GM21737 (cell line): ENCODE results near the gene GAGE12J.
"Not testable (repeated sequence)": the region's sequence is repeated elsewhere in the genome, so short reads cannot be mapped to it uniquely, and the experiment has no call there.

ENCODE experiments used
- ATAC-seq: cut with Tn5 transposase; IDR thresholded peaks from one replicate; pipeline ENCODE4 v1.9.1; 2021; ENCODE audit warnings: mild to moderate bottlenecking, moderate library complexity; ENCODE audit not compliant: unreplicated experiment

The GAGE12J gene

DNA sequence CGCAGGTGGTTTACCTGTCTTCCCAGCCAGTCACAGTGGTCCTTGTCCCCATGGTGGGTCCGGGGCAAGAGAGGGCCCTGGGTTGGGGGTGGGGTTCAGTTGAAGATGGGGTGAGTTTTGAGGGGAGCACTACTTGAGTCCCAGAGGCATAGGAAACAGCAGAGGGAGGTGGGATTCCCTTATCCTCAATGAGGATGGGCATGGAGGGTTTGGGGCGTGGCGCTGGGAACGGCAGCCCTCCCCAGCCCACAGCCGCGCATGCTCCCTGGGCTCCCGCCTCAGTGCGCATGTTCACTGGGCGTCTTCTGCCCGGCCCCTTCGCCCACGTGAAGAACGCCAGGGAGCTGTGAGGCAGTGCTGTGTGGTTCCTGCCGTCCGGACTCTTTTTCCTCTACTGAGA lies at the start of gene GAGE12J:
Gene GAGE12J, plus strand, starts transcription at position 301 of the 400 bp plus-strand sequence. CDS start 1,157 bp downstream, outside the sequence.
- not testable (repeated sequence) for ATAC-seq

DNA sequence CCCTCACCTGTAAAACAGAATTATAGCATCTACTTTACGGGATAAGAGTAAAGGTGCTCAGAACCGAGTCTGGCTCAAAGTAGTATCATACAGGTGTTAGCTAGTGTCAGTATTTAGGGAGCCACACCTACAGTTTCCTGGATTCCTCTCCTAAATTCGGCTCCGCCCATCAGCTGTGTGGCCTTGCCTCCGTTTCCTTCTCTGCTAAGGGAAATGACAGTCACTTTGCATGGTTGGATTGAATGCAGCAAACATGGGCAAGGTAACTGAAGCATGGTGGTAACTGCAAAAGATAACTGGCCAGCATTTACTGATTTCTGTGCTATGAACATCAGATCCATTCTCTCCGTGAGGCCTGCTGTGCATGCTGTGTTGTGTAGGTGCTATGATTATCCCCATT lies 49.4 kb upstream of the GAGE12J start:
- ATAC-seq = no peak

DNA sequence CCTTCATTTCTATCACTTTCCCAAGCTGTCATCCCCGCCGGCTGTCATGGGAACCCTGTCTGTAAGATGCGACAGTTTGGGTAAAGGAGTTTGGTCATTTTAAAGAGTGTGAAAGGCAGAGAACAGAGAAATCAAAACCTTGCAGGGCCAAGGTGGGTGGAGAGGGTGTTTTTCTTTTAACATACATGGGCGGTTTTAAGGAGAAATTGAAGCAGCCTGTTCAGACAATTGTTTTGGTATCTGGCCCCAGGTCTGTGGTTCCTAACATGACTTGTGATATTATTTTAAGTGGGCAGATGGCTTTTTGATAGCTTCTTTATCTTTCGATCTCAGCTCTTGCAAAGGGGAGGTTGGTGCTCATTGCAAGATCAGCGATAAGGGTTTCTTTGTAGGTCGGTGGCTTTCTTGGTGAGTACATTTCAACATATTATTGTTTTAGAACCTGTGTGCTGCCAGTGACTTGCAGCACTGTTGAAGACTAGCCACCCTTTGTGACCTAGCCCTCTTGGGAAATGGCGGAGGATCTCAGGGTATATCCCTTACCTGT lies 48.6 kb upstream of the GAGE12J start:
- ATAC-seq = no peak

DNA sequence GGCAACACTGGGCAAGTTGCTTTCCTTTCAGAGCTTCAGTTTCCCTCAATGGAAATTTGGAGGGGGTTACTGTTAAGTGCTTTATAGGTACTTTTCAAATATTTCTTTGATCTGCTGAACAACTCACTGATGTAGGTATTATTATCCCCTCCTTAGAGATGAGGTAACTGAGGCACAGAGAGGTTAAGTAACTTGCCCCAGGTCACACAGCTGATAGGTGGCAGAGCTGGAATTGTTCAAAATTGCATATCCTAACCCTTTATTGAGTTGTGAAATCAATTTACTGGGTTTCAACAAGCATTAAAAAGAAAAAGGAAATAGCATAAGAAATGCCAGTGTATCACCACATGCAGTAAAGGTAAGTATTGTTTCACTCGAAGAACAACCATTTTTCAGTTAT lies 45.6 kb upstream of the GAGE12J start:
- no peak for ATAC-seq

GRCh38 chrX:49276671-49277534 lies 44.9 kb upstream of the GAGE12J start:
- ATAC-seq = no peak

GRCh38 chrX:49277535-49277830 lies 44.4 kb upstream of the GAGE12J start:
- no peak for ATAC-seq

DNA sequence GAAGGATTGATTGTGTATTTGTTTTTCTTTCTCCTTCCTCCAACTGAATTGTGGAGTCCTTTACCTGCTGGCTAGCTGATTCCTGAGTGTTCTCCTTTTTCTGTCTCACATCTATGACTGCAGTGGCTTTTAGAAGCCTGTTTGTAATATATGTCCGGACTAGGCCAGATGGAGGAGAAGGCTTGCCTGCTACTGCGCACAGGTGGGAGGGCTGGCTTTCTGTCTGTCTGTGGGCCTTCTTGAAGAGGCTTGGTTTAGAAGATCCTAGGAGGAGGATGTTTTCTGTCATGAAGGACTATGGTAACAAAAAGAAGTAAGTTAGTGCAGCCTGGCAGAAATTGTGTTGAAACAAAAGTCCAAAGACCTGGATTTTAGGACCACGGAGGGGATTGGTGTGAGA lies 43.8 kb upstream of the GAGE12J start:
- no peak for ATAC-seq

DNA sequence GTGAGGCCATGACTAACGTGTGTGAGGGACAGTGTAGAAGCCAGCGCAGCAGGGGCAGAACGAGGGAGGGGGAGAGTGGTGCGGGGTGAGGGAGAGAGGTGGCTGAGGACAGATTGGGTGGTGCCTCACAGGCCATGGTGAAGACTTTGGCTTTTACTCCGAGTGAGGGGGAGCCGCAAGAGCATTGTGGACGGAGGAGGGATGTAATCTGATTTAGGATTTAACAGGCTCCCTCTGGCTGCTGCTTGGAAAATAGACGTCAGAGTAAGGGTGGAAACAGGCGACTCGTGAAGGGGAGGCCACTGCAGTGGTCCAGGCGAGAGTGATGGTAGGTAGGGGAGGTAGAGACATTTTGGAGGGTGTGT lies 39.2 kb upstream of the GAGE12J start:
- ATAC-seq = no peak

DNA sequence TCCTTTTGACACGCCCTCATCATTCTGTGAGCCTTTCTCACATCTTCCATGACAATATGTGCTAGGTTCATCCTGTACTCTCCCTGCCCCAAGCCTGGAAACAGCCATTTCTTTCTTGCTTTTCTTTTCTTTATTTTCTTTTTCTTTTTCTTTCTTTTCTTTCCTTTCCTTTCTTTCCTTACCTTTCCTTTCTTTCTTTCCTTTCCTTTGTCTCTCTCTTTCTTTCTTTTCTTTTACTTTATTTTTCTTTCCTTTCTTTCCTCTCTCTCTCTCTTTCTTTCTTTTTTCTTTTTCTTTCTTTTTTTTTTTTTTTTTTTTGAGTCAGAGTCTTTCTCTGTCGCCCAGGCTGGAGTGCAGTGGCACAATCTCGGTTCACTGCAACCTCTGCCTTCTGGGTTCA lies 37.6 kb upstream of the GAGE12J start:
- no peak for ATAC-seq

- ATAC-seq = no peak
These were observed 35.7 kb upstream of the GAGE12J start for GRCh38 chrX:49286136-49286535.

GRCh38 chrX:49286581-49286980 lies 35.3 kb upstream of the GAGE12J start:
- no peak for ATAC-seq

GRCh38 chrX:49287665-49288064 lies 34.2 kb upstream of the GAGE12J start:
- no peak for ATAC-seq

DNA sequence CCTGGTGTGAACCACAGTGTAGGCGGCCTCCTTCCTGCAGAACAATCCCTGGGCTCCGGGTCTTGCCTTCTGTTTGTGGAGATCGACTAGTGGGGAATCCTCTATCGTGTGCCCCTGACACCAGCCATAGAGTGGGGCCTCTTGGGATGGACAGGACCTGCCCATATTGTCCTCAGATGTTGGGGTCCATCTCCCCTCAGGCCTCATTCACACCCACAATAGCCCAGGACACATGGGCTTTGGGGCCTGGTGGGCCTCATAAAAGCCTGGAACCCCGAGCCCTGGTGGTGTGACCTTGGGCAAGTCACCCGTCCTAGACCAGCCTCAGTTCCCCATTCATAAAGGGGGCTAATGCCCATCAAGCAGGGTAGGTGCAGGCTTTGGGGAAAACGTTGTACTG lies 31.6 kb upstream of the GAGE12J start:
- ATAC-seq = no peak

DNA sequence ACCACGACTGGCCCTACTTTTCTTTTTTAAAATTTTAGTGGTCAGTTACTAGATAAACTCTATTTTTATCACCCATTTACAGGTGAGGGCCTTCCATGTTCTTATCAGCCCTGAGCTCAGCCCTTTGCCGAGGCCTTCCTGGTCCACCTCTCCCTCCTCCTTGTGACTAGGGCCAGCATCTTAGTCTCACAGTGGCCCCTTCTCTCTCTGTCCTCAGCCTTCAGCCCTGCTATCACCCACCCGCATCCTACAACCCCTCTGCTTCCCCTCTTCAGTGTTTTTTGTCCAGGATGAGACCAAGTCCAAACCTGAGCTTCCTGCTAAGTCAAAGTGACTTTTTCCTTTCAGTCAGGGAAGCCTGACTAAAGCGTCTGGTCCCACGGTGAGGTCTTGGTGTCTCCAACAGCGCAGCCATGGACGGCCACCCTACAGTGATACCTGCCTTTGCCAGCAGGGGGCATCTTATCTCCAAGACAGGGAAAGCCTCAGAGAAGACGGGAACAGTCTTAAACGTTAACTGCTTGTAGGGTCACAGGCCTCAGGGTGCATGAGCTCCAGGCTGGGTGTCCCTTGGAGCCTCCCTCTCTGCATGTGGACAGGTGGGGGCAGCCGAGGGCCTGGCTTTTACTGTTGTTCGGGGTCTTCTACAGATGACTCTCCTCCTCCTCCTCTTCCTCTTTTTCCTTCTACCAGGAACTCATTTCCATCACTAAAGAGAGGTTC lies 30.1 kb upstream of the GAGE12J start:
- peak; percentile 57 for ATAC-seq

DNA sequence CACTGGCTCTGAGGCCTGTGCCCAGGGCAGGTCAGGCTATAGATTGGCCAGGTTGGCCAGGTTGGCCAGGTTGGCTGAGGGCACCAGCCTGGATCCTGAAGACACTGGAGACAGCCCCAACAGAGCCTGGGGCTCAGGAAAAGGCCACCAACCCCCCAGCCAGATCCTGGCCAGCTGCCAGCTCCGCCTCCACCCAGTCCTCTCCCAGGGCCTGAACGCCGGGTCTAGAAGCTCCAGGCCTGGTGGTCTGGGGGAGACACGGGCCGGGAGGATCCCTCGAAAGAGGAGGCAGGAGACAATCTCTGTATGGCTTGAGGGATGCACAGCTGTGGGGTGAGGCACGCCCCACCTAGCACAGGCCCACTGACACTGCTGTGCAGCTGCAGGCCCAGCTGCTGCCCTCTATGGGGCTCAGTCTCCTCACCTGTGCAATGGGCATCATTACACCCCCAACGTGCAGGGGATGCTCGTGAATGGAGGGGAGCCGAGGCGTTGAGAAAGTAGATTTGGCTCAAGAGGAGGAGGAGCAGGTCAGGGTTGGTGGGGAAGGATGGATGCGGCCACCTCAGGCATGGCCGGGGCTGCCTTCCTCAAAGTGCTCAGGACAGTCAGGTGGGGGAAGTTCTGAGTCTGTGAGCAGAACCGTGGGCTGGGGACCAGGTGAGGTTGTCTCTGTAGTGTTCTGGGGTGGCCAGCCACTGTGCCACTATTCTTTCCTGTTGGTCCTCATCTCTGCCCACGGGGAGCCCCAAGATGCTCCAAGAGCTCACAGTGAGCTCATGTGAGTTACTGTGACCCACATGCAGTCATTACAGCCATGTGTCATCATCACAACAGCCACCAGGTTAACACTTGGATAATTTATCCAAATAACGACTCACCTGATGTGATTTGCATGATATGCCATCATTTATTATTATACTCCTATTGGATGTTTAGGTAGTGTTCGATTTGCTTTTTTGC lies 29.2 kb upstream of the GAGE12J start:
- ATAC-seq = no peak

DNA sequence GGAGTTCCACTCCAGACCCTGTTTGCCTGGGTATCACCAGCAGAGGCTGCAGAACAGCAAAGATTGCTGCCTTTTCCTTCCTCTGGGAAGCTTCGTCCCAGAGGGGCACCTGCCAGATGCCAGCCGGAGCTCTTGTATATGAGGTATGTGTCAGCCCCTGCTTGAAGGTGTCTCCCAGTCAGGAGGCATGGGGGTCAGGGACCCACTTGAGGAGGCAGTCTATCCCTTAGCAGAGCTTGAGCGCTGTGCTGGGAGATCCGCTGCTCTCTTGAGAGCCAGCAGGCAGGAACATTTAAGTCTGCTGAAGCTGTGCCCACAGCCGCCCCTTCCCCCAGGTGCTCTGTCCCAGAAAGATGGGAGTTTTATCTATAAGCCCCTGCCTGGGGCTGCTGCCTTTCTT lies 22.5 kb upstream of the GAGE12J start:
- not testable (repeated sequence) for ATAC-seq

GRCh38 chrX:49300703-49301102 lies 21.1 kb upstream of the GAGE12J start:
- no peak for ATAC-seq

GRCh38 chrX:49303346-49303745 lies 18.5 kb upstream of the GAGE12J start, which contains the start of gene GAGE10:
GAGE10 (plus strand) TSS chrX:49303646; CDS start chrX:49304860, 1,214 bp downstream.
- no peak for ATAC-seq

DNA sequence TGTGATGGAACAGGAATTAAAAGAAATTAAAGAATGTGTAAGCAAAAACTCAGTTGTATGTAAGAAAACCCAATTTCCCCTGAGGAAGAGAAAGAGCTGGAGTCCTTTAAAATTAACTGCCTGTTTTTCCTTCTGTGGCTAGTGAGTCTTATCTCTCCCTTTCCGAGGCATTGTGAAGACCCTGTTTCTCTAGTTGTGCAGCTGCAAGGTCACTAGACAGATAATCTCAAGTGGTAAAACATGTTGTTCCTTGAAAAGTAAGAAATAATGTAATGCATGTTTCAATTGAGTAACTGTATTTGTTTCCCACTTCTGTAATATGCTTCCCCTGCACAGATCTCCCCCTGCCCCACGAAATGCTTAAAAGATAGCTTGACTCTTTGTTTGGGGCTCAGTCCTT lies 14.1 kb upstream of the GAGE12J start:
- ATAC-seq = not testable (repeated sequence)

- ATAC-seq = no peak
These were observed 13.1 kb upstream of the GAGE12J start for GRCh38 chrX:49308604-49309269.
